PC-9 (cell line): ENCODE data around the gene PIH1D1.

Source experiments
- CTCF ChIP-seq: fragments of 200-600 bp; sonication (generic); conservative IDR thresholded peaks from 2 replicates; pipeline ENCODE4 v1.6.1; 2017; ENCODE audit warnings: mixed run types, antibody characterized with exemption, mild to moderate bottlenecking, moderate library complexity
- EZH2 ChIP-seq: fragments of 200-600 bp; sonication (generic); IDR thresholded peaks from 2 replicates; pipeline ENCODE4 v1.8.0; 2017; ENCODE audit warnings: antibody characterized with exemption, low read depth

- TF ChIP-seq CTCF (no peak), EZH2 (no peak)
Observed at GRCh38 chr19:49461656-49462055, 10.0 kb upstream of the PIH1D1 start.
